Caco-2 (cell line): Measurements from ENCODE around the gene CLECL1. TPM values are rescaled to one million over a fixed set of nuclear protein-coding genes. Genes with fewer than 3 reads are reported as not detected.
"Not testable (repeated sequence)": the region's sequence is repeated elsewhere in the genome, so short reads cannot be mapped to it uniquely, and the experiment has no call there.

ENCODE experiments used
- BruUV-seq: library from RNA; stranded (reverse); fragments of 400-500 nt; replicated peaks from 2 replicates; lab custom pipeline; 2021; lab: Mats Ljungman, UMichigan
- CTCF ChIA-PET: fragments of 300-600 bp; sonication (Branson Sonifier 250); formaldehyde crosslinking; loops from one replicate; lab custom pipeline; 2022; ENCODE audit warnings: antibody characterized with exemption; lab: Charles Lee
- POLR2A ChIA-PET: fragments of 300-600 bp; sonication (Branson Sonifier 250); formaldehyde crosslinking; loops from one replicate; lab custom pipeline; 2022; ENCODE audit warnings: antibody characterized with exemption; lab: Charles Lee
- DNase-seq, 2 experiments: peaks; one replicate each; pipeline versions ENCODE4 v3.0.0 to v3.0.0-alpha.2; 2020 to 2022
- H3K27me3 ChIP-seq: replicated peaks from 2 replicates; pipeline ENCODE4 v1.6.0; 2011; ENCODE audit warnings: low read length; ENCODE audit not compliant: control insufficient read depth, insufficient read depth
- H3K36me3 ChIP-seq: 2 replicates; pipeline ENCODE4 v1.5.1; 2011; ENCODE audit warnings: low read length; ENCODE audit not compliant: control insufficient read depth, insufficient read depth
- H3K4me1 ChIP-seq: fragments of 250-450 bp; sonication (Bioruptor Pico); 2 replicates; pipeline ENCODE4 v1.5.1; 2020; ENCODE audit warnings: mild to moderate bottlenecking
- H3K4me3 ChIP-seq: 2 replicates; pipeline ENCODE4 v1.5.1; 2011; ENCODE audit warnings: low read depth, mild to moderate bottlenecking, control low read depth, low read length
- H3K9me3 ChIP-seq: fragments of 250-450 bp; sonication (Bioruptor Pico); 2 replicates; pipeline ENCODE4 v1.5.1; 2020; ENCODE audit warnings: mild to moderate bottlenecking, moderate library complexity
- H3K27ac Mint-ChIP-seq: one replicate; pipeline ENCODE4 v1.8.0; 2022; ENCODE audit warnings: mixed read lengths; ENCODE audit not compliant: unreplicated experiment
- H3K27me3 Mint-ChIP-seq: one replicate; pipeline ENCODE4 v1.8.0; 2022; ENCODE audit warnings: mixed read lengths; ENCODE audit not compliant: insufficient read depth, unreplicated experiment
- H3K36me3 Mint-ChIP-seq: one replicate; pipeline ENCODE4 v1.8.0; 2022; ENCODE audit warnings: mild to moderate bottlenecking, mixed read lengths; ENCODE audit not compliant: insufficient read depth, unreplicated experiment
- H3K4me1 Mint-ChIP-seq: one replicate; pipeline ENCODE4 v1.8.0; 2022; ENCODE audit warnings: low read depth, mixed read lengths; ENCODE audit not compliant: unreplicated experiment
- H3K4me3 Mint-ChIP-seq: one replicate; pipeline ENCODE4 v1.8.0; 2022; ENCODE audit warnings: mild to moderate bottlenecking, moderate library complexity, mixed read lengths; ENCODE audit not compliant: unreplicated experiment
- H3K9me3 Mint-ChIP-seq: one replicate; pipeline ENCODE4 v1.8.0; 2022; ENCODE audit warnings: mixed read lengths; ENCODE audit not compliant: unreplicated experiment
- intact Hi-C: fragments of 100-400 bp; cut with micrococcal nuclease; formaldehyde crosslinking; loops from one replicate; pipeline ENCODE4 v1.10.0; 2022; ENCODE audit not compliant: unreplicated experiment
- total RNA-seq: library from RNA; stranded (reverse); gene quantifications from 2 replicates; pipeline ENCODE4 v1.2.3, GENCODE V29; 2022
- TF ChIP-seq, protein P1 (sequence below), 2 experiments: fragments of 200-600 bp in 1 of 2; IDR thresholded peaks; 1 replicate in 1 of 2; 2 replicates in 1 of 2; pipeline versions ENCODE4 v1.5.1 to v1.8.0; 2011 to 2022; ENCODE audit warnings: antibody characterized with exemption in 1 of 2, control low read depth in 1 of 2, inconsistent platforms in 1 of 2, low read depth in 1 of 2, low read length in 1 of 2, mild to moderate bottlenecking in 1 of 2, moderate library complexity in 1 of 2; ENCODE audit not compliant: insufficient read depth in 1 of 2, severe bottlenecking in 1 of 2, unreplicated experiment in 1 of 2

CLECL1 gene
- total RNA-seq, 1 experiment from 2014 or later, result not detected

DNA sequence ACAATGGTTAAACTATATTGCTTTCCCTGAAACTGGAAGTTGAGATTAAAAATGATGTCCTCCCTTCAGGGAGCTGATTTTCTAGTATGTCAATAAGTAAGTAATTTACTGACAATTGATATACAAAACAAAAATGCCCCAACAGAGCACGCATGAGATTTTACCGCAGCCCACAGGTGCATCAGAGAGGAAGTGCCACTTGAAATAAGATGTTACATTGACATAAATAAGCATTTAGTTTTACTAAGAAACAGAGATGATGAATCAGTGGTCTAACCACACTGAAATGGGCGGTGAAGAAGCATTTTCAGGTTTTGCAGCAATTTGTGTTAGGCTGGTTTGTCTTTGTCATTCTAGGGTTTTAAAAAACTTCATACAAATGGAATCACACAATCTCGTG lies 8.8 kb upstream of the CLECL1 start:
- no peak overlapping the region for H3K27ac Mint-ChIP-seq
- intact Hi-C loops, result no loop called here
- BruUV-seq, result no TSS peak

DNA sequence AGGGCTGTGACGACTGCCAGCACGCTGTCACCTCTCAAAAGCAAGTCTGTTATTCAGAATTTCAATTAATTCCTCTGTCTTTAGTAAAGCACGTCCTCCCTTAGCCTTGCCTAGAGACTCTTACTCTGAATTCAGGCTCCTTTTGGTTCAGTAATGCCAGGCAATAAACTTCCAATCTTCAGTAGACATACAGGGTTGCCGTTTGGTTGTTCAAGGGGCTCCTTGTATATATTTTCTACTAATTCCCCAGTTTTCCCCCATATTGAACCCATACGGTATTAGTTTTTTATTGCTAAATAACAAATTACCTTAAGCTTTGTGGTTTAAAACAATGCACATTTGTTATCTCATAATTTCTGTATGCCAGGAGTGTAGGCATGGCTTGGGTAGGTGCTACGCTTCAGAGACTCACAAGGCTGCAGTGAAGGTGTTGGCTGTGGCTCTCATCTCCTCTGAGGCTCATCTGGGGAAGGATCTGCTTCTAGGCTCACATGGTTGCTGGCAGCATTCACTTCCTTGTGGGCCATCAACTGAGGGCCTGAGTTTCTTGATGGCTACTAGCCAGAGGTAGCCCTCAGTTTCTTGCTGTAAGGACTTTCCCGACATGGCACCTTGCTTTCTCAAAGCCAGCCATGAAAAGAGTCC lies 7.3 kb upstream of the CLECL1 start:
- no TSS peak for BruUV-seq
- Histone ChIP-seq H3K27me3 (no peaks in the 10 kb centered on the region), H3K9me3 (no peaks in the 10 kb centered on the region), H3K4me1 (no peaks in the 10 kb centered on the region), H3K4me3 (no peak overlapping the region), H3K36me3 (no peaks in the 10 kb centered on the region)
- ChIA-PET POLR2A (no interaction called here), CTCF (no interaction called here)
- Mint-ChIP-seq H3K9me3 (no peaks in the 10 kb centered on the region), H3K27me3 (peaks cover 14% of the 10 kb centered on the region), H3K4me3 (no peak overlapping the region), H3K27ac (no peak overlapping the region), H3K4me1 (no peaks in the 10 kb centered on the region), H3K36me3 (no peaks in the 10 kb centered on the region)
- TF ChIP-seq, protein P1, sequence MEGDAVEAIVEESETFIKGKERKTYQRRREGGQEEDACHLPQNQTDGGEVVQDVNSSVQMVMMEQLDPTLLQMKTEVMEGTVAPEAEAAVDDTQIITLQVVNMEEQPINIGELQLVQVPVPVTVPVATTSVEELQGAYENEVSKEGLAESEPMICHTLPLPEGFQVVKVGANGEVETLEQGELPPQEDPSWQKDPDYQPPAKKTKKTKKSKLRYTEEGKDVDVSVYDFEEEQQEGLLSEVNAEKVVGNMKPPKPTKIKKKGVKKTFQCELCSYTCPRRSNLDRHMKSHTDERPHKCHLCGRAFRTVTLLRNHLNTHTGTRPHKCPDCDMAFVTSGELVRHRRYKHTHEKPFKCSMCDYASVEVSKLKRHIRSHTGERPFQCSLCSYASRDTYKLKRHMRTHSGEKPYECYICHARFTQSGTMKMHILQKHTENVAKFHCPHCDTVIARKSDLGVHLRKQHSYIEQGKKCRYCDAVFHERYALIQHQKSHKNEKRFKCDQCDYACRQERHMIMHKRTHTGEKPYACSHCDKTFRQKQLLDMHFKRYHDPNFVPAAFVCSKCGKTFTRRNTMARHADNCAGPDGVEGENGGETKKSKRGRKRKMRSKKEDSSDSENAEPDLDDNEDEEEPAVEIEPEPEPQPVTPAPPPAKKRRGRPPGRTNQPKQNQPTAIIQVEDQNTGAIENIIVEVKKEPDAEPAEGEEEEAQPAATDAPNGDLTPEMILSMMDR (IDR thresholded peaks at IDR 0.05; ENCODE audit: insufficient read depth in 1 of 2, low read depth in 1 of 2, low read length in 1 of 2, severe bottlenecking in 1 of 2, unreplicated experiment in 1 of 2), result no peak
- intact Hi-C loops, result no loop called here
- DNase-seq, result no peak

More for the DNA sequence above, 8.8 kb upstream of the CLECL1 start:
- H3K4me1 ChIP-seq, result no peaks in the 10 kb centered on the region
- Mint-ChIP-seq H3K27me3 (peaks cover 12% of the 10 kb centered on the region), H3K36me3 (no peaks in the 10 kb centered on the region), H3K4me3 (no peak overlapping the region), H3K4me1 (no peaks in the 10 kb centered on the region), H3K9me3 (no peaks in the 10 kb centered on the region)
- TF ChIP-seq, protein P1 (IDR thresholded peaks at IDR 0.05; ENCODE audit: insufficient read depth in 1 of 2, low read depth in 1 of 2, low read length in 1 of 2, severe bottlenecking in 1 of 2, unreplicated experiment in 1 of 2), result no peak
- POLR2A ChIA-PET, result no interaction called here
- CTCF ChIA-PET, result no interaction called here
- no peaks in the 10 kb centered on the region for H3K36me3 ChIP-seq
- no peak overlapping the region for H3K4me3 ChIP-seq
- no peaks in the 10 kb centered on the region for H3K27me3 ChIP-seq
- no peaks in the 10 kb centered on the region for H3K9me3 ChIP-seq
- DNase-seq, result no peak

DNA sequence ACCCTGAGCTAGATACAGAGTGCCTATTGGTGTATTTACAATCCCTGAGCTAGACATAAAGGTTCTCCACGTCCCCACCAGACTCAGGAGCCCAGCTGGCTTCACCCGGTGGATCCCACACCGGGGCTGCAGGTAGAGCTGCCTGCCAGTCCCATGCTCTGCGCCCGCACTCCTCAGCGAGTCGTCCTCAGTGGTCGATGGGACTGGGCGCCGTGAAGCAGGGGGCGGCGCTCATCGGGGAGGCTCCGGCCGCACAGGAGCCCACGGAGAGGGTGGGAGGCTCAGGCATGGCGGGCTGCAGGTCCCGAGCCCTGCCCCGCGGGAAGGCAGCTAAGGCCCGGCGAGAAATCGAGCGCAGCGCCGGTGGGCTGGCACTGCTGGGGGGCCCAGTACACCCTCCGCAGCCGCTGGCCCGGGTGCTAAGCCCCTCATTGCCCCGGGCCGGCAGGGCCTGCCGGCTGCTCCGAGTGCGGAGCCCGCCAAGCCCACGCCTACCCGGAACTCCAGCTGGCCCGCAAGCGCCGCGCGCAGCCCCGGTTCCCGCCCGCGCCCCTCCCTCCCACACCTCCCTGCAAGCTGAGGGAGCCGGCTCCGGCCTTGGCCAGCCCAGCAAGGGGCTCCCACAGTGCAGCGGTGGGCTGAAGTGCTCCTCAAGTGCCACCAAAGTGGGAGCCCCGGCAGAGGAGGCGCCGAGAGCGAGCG lies 6.7 kb upstream of the CLECL1 start:
- H3K4me1 Mint-ChIP-seq, H3K4me3 Mint-ChIP-seq, H3K27ac Mint-ChIP-seq, H3K9me3 Mint-ChIP-seq, POLR2A ChIA-PET, H3K4me1 ChIP-seq, BruUV-seq, H3K36me3 ChIP-seq, intact Hi-C loops, H3K36me3 Mint-ChIP-seq, H3K27me3 ChIP-seq, H3K9me3 ChIP-seq, DNase-seq, H3K4me3 ChIP-seq: not testable (repeated sequence)
- CTCF ChIA-PET, result interaction anchor here (1.4 kb wide), 1 partner anchor 58 kb away, joined by 4 read pairs; no protein-coding TSS in a partner anchor
- H3K27me3 Mint-ChIP-seq, result peaks cover 14% of the 10 kb centered on the region

DNA sequence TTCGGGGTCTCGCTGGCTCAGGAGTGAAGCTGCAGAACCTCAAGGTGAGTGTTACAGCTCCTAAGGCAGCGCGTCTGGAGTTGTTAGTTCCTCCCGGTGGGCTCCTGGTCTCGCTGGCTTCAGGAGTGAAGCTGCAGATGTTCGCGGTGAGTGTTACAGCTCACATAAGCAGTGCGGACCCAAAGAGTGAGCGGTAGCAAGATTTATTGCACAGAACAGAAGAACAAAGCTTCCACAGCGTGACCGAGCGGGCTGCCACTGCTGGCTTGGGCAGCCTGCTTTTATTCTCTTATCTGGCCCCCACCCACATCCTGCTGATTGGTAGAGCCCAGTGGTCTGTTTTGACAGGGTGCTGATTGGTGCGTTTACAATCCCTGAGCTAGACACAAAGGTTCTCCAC lies 6.0 kb upstream of the CLECL1 start:
- peaks cover 14% of the 10 kb centered on the region for H3K27me3 Mint-ChIP-seq
- CTCF ChIA-PET, result interaction anchor here (1.4 kb wide), 1 partner anchor 59 kb away, joined by 4 read pairs; no protein-coding TSS in a partner anchor
- intact Hi-C loops, H3K9me3 Mint-ChIP-seq, DNase-seq, H3K4me3 Mint-ChIP-seq, H3K4me1 Mint-ChIP-seq, H3K27ac Mint-ChIP-seq, H3K36me3 ChIP-seq, H3K36me3 Mint-ChIP-seq, H3K4me1 ChIP-seq, H3K27me3 ChIP-seq, H3K4me3 ChIP-seq, POLR2A ChIA-PET, H3K9me3 ChIP-seq, BruUV-seq: not testable (repeated sequence)
